Stomach (tissue), 9 donors: ENCODE data around the gene CBR3. TPM values are rescaled to one million over a fixed set of nuclear protein-coding genes. Genes with fewer than 3 reads are reported as not detected.

Experiments used
- DNase-seq, 2 donors: peaks; one replicate each; pipeline versions ENCODE4 v3.0.0 to v3.0.0-alpha.2; 2013 to 2019
- H3K27ac ChIP-seq, 5 donors: fragments of 200-600 bp in 4 of 5; sonication (generic) in 4 of 5; one replicate each; pipeline ENCODE4 v1.5.1; 2013 to 2019; ENCODE audit warnings: mild to moderate bottlenecking in 1 of 5, moderate library complexity in 1 of 5
- H3K27me3 ChIP-seq, 3 donors: fragments of 200-600 bp; sonication (generic); one replicate each; pipeline ENCODE4 v1.5.1; 2017 to 2019; ENCODE audit warnings: mixed run types in 1 of 3
- H3K36me3 ChIP-seq, 4 donors: fragments of 200-600 bp; sonication (generic); 1 replicate in 3 of 4; 2 replicates in 1 of 4; pipeline ENCODE4 v1.5.1; 2016 to 2019
- H3K4me1 ChIP-seq, 4 donors: fragments of 200-600 bp; sonication (generic); one replicate each; pipeline ENCODE4 v1.5.1; 2016 to 2019
- H3K4me3 ChIP-seq, 4 donors: fragments of 200-600 bp; sonication (generic) in 3 of 4; one replicate each; pipeline ENCODE4 v1.5.1; 2016 to 2019; ENCODE audit warnings: mild to moderate bottlenecking in 1 of 4
- H3K9me3 ChIP-seq, 4 donors: fragments of 200-600 bp; sonication (generic); one replicate each; pipeline ENCODE4 v1.5.1; 2016 to 2019
- CTCF ChIP-seq, 7 experiments: fragments of 450-650 bp in 4 of 7; fragments of 200-600 bp in 3 of 7; sonication (generic) in 3 of 7; IDR thresholded peaks; one replicate each; pipeline ENCODE4 v1.5.1; 2016 to 2019; ENCODE audit warnings: antibody characterized with exemption in 7 of 7, control low read depth in 2 of 7, mild to moderate bottlenecking in 1 of 7
- EP300 ChIP-seq: sonication (generic); formaldehyde crosslinking; IDR thresholded peaks from one replicate; pipeline ENCODE4 v1.6.1; 2017; ENCODE audit warnings: antibody characterized with exemption
- POLR2A ChIP-seq, 4 donors: fragments of 450-650 bp; IDR thresholded peaks; one replicate each; pipeline ENCODE4 v1.6.1; 2016; ENCODE audit warnings: antibody characterized with exemption in 4 of 4, control low read depth in 2 of 4, mild to moderate bottlenecking in 1 of 4, moderate library complexity in 1 of 4
- POLR2AphosphoS5 ChIP-seq, 3 donors: sonication (generic); formaldehyde crosslinking; IDR thresholded peaks; one replicate each; pipeline ENCODE4 v1.6.1; 2016; ENCODE audit warnings: antibody characterized with exemption in 3 of 3
- WGBS, 5 donors: extraction: QIAGEN DNeasy Blood & Tissue Kit in 3 of 5; methylation state at CpG; one replicate each; pipeline versions ENCODE4 v1.1.5 to v1.1.7; 2013 to 2018; 5-methylcytosine and 5-hydroxymethylcytosine counted together
- intact Hi-C: fragments of 100-400 bp; cut with DNase I; formaldehyde crosslinking; loops from one replicate; pipeline ENCODE4 v1.15.1; 2023; ENCODE audit warnings: low total_unique reads
- polyA plus RNA-seq, 3 donors: library from polyadenylated mRNA; stranded (reverse); fragments of 200-250 nt; gene quantifications; one replicate each; pipeline ENCODE4 v1.2.3, GENCODE V29; 2013
- total RNA-seq, 5 donors: library from RNA; depleted of rRNA; stranded (reverse); fragments of >200 nt; gene quantifications; one replicate each; pipeline versions ENCODE4 v1.1.0 to v1.2.3, GENCODE V29; 2014 to 2016
- donor health status: healthy with polysubstance abuse.
- donor health status: Bipolar disorder and iron deficiency.
- donor health status: healthy.

Gene CBR3
- total and polyA plus RNA-seq, 8 donors = 1.1 to 32.8 (median 5.5) TPM; not detected in 2

- intact Hi-C loops = no loop called here
- H3K4me3 ChIP-seq = no peak overlapping the region
- no peak for DNase-seq
- TF ChIP-seq POLR2AphosphoS5 (IDR thresholded peaks at IDR 0.05) (no peak), POLR2A (IDR thresholded peaks at IDR 0.05) (no peak), EP300 (no peak), CTCF (IDR thresholded peaks at IDR 0.05) (no peak)
- H3K9me3 ChIP-seq = no peaks in the 10 kb centered on the region
- WGBS, 5 donors = 91 to 93% (median 92%) methylated on average over 19 of the region's 19 CpGs
- no peak overlapping the region for H3K27ac ChIP-seq
- H3K4me1 ChIP-seq = peaks cover 5 to 34% (median 14%) of the 10 kb centered on the region in 4 donors
- H3K36me3 ChIP-seq = peaks cover 6 to 55% (median 46%) of the 10 kb centered on the region in 4 donors
- no peaks in the 10 kb centered on the region for H3K27me3 ChIP-seq
Observed at GRCh38 chr21:36169470-36170128, 34.7 kb downstream of the CBR3 start.

- WGBS, 5 donors = 95 to 98% (median 96%) methylated on average over 6 of the region's 6 CpGs
- no peaks in the 10 kb centered on the region for H3K27me3 ChIP-seq
- peaks cover 0 to 25% (median 8%) of the 10 kb centered on the region in 4 donors for H3K4me1 ChIP-seq
- H3K27ac ChIP-seq = no peak overlapping the region
- H3K36me3 ChIP-seq = peaks cover 6 to 53% (median 42%) of the 10 kb centered on the region in 4 donors
- H3K9me3 ChIP-seq = no peaks in the 10 kb centered on the region
- no peak for DNase-seq
- intact Hi-C loops = no loop called here
- H3K4me3 ChIP-seq = no peak overlapping the region
- no peak for TF ChIP-seq POLR2AphosphoS5 (IDR thresholded peaks at IDR 0.05)
Observed at GRCh38 chr21:36170823-36171222, 35.9 kb downstream of the CBR3 start.

GRCh38 chr21:36171336-36171735, 36.5 kb downstream of the CBR3 start:
- no peak for DNase-seq
- WGBS, 5 donors = 75 to 89% (median 82%) methylated on average over 5 of the region's 5 CpGs
- H3K4me1 ChIP-seq = peaks cover 0 to 23% (median 9%) of the 10 kb centered on the region in 4 donors
- peaks cover 6 to 50% (median 37%) of the 10 kb centered on the region in 4 donors for H3K36me3 ChIP-seq
- no peak overlapping the region for H3K27ac ChIP-seq
- intact Hi-C loops = no loop called here
- H3K9me3 ChIP-seq = no peaks in the 10 kb centered on the region
- TF ChIP-seq CTCF (IDR thresholded peaks at IDR 0.05) (no peak), POLR2A (IDR thresholded peaks at IDR 0.05) (no peak), POLR2AphosphoS5 (IDR thresholded peaks at IDR 0.05) (no peak)
- no peaks in the 10 kb centered on the region for H3K27me3 ChIP-seq
- no peak overlapping the region for H3K4me3 ChIP-seq

GRCh38 chr21:36171741-36172331, 37.0 kb downstream of the CBR3 start:
- H3K9me3 ChIP-seq = no peaks in the 10 kb centered on the region
- no peak for DNase-seq
- peaks cover 6 to 46% (median 34%) of the 10 kb centered on the region in 4 donors for H3K36me3 ChIP-seq
- no peak for TF ChIP-seq EP300
- TF ChIP-seq CTCF (IDR thresholded peaks at IDR 0.05) = no peak
- no peak for TF ChIP-seq POLR2AphosphoS5 (IDR thresholded peaks at IDR 0.05)
- no peak for TF ChIP-seq POLR2A (IDR thresholded peaks at IDR 0.05)
- intact Hi-C loops = no loop called here
- H3K4me3 ChIP-seq = no peak overlapping the region
- no peak overlapping the region for H3K27ac ChIP-seq
- no peaks in the 10 kb centered on the region for H3K27me3 ChIP-seq
- 75 to 83% (median 80%) methylated on average over 9 of the region's 9 CpGs for WGBS, 5 donors
- H3K4me1 ChIP-seq = peaks cover 0 to 18% (median 7%) of the 10 kb centered on the region in 4 donors

- Histone ChIP-seq H3K27me3 (no peaks in the 10 kb centered on the region), H3K27ac (no peak overlapping the region), H3K4me1 (peaks cover 0 to 15% (median 5%) of the 10 kb centered on the region in 4 donors), H3K4me3 (no peak overlapping the region), H3K36me3 (peaks cover 0 to 26% (median 15%) of the 10 kb centered on the region in 4 donors), H3K9me3 (no peaks in the 10 kb centered on the region)
- WGBS, 5 donors = 90 to 98% (median 95%) methylated on average over 6 of the region's 6 CpGs
- TF ChIP-seq POLR2AphosphoS5 (IDR thresholded peaks at IDR 0.05) (no peak), POLR2A (IDR thresholded peaks at IDR 0.05) (no peak), CTCF (IDR thresholded peaks at IDR 0.05) (no peak), EP300 (no peak)
- no peak for DNase-seq
- intact Hi-C loops = no loop called here
Observed at GRCh38 chr21:36174780-36175179, 39.9 kb downstream of the CBR3 start.
